ENCODE measurements around the gene TMCO6.

The TMCO6 gene

GRCh38 chr5:140678993-140679392, 39.7 kb downstream of the TMCO6 start:
- H3K36me3 ChIP-seq (ENCODE audit: control insufficient read depth, insufficient read depth, low read length): peaks cover 29% of the 10 kb centered on the region

GRCh38 chr5:140690376-140690932, 51.2 kb downstream of the TMCO6 start:
- Histone ChIP-seq H3K27me3 (ENCODE audit: control insufficient read depth, insufficient read depth, low read length) (no peaks in the 10 kb centered on the region), H3K36me3 (ENCODE audit: control insufficient read depth, insufficient read depth, low read length) (peaks cover 10% of the 10 kb centered on the region), H3K4me1 (ENCODE audit: control insufficient read depth, insufficient read depth, low read length) (no peaks in the 10 kb centered on the region), H3K9me3 (ENCODE audit: control insufficient read depth, insufficient read depth, low read length) (no peaks in the 10 kb centered on the region), H3K9ac (ENCODE audit: low read depth, low read length) (peak overlapping the region; percentile 91), H3K4me3 (ENCODE audit: low read depth, low read length) (peak overlapping the region; percentile 100)

More at GRCh38 chr5:140678993-140679392, 39.7 kb downstream of the TMCO6 start:
- H3K27me3 ChIP-seq (ENCODE audit: control insufficient read depth, insufficient read depth, low read length): no peaks in the 10 kb centered on the region
- H3K9me3 ChIP-seq (ENCODE audit: control insufficient read depth, insufficient read depth, low read length): no peaks in the 10 kb centered on the region
- no peaks in the 10 kb centered on the region for H3K4me1 ChIP-seq (ENCODE audit: control insufficient read depth, insufficient read depth, low read length)
- H3K4me3 ChIP-seq (ENCODE audit: low read depth, low read length): no peak overlapping the region
- H3K9ac ChIP-seq (ENCODE audit: low read depth, low read length): no peak overlapping the region

- Histone ChIP-seq H3K36me3 (ENCODE audit: control insufficient read depth, insufficient read depth, low read length) (peaks cover 18% of the 10 kb centered on the region), H3K27me3 (ENCODE audit: control insufficient read depth, insufficient read depth, low read length) (no peaks in the 10 kb centered on the region), H3K4me1 (ENCODE audit: control insufficient read depth, insufficient read depth, low read length) (no peaks in the 10 kb centered on the region), H3K9me3 (ENCODE audit: control insufficient read depth, insufficient read depth, low read length) (no peaks in the 10 kb centered on the region), H3K4me3 (ENCODE audit: low read depth, low read length) (peak within 1 kb of the TSS; percentile 100), H3K9ac (ENCODE audit: low read depth, low read length) (peak within 1 kb of the TSS; percentile 91)
Measured at GRCh38 chr5:140690941-140691924, 52.0 kb downstream of the TMCO6 start, which contains the start of the genes HARS1 and HARS2. HARS1 (minus strand) TSS chr5:140691370; CDS start chr5:140691304, 66 bp downstream. HARS2 (plus strand) TSS chr5:140691455; CDS start chr5:140691649, 194 bp downstream.

GRCh38 chr5:140694276-140694675, 55.0 kb downstream of the TMCO6 start:
- Histone ChIP-seq H3K4me3 (ENCODE audit: low read depth, low read length) (no peak overlapping the region), H3K9me3 (ENCODE audit: control insufficient read depth, insufficient read depth, low read length) (no peaks in the 10 kb centered on the region), H3K4me1 (ENCODE audit: control insufficient read depth, insufficient read depth, low read length) (peaks cover 4% of the 10 kb centered on the region), H3K36me3 (ENCODE audit: control insufficient read depth, insufficient read depth, low read length) (peaks cover 37% of the 10 kb centered on the region), H3K9ac (ENCODE audit: low read depth, low read length) (no peak overlapping the region), H3K27me3 (ENCODE audit: control insufficient read depth, insufficient read depth, low read length) (no peaks in the 10 kb centered on the region)

All from iPS-15b (cell line).